8988T (cell line): ENCODE measurements around the gene STOM.

Experiments used
- DNase-seq: peaks from one replicate; pipeline ENCODE4 v3.0.0; 2011

The STOM gene

DNA sequence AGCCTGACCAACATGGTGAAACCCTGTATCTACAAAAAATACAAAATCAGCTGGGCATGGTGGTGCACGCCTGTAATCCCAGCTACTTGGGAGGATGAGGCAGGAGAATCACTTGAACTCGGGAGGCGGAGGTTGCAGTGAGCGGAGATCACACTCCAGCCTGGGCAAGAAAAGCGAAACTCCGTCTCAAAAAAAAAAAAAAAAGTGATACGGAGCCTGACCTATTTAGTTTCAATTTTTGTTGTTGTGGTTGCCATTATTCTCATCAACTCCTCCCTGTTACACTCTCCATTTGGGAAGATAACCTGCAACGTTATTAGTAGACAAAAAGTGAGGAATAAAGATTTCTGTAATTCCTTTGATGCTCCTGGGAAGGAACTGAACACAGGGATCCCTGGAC is 1.3 kb downstream of the STOM start:
- no peak for DNase-seq

DNA sequence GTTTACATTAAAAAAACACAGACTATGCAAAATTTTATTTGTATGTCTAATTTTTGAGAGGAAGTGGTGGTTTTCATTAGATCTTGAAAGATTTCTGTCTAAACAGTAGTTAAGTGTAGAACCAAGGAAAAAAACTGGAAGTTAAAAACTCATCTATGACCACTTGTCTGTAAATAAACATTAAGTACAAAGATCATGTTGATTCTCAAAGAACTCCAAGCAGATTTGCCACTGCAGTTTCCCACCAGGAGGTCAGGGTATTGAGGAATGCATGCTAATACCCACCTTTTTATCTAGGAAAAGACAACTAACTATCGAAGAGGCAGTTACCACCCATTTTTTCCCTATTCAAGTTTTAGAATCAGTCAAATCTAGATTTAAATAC is 1.9 kb downstream of the STOM start:
- no peak for DNase-seq

DNA sequence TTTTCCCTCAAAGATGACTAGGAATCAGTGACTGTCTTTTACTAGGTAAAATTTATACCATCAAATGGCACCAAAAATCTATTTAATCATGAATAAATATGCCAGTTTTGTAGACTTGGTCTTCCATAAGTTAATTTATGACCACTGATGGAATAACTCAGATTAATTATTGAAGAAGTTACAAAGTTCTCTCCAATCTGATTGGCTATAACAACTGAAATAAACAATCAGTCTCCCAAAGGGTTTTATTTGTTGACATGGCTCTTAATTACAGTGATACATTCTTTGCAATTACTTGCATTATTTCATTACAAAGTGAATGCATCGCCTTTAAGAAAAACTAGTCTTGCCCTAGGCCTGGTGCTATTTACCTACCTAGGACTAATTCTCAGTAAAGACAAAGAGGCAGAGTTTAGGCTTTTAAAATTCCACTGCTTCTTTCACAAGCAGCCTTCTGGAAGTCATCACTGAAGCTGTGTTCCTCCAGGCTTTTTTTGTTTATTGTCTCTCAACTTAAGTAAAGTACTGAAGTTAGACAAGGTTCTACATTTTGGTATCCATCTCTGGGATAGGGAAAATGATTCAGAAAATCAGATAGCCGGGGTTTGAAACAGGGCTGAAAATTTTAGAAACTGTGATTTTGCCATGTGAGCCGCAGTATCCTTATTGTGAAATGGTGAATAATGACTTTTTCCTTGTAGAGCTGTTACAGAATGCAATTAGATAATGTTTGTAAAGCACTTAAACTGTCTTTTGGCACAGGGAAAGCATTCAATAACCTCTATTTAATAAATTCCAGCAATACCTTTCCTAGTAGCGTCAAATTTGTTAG is 2.5 kb downstream of the STOM start:
- DNase-seq, result no peak

DNA sequence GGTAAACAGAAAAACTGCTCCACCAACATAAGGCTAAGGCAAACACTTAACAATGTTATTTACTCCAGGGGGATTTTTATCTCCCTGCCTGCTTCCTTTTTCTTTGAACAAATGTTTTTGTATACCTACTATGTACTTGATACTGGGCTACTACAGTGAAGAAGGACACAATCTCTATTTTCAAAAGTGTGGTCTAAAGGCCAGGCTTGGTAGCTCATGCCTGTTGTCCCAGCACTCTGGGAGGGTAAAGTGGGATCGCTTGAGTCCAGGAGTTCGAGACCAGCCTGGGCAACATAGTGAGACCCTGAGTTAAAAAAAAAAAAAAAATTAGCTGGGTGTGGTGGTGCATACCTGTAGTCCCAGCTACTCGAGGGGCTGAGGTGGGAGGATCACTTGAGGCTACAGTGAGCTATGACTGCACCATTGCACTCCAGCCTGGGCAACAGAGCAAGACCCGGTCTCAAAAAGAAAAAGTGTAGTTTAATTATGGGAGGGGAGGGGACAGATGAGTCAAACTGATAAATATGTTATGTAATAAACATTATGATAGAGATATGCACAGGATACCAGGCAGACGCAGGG is 3.3 kb downstream of the STOM start:
- DNase-seq, result no peak

DNA sequence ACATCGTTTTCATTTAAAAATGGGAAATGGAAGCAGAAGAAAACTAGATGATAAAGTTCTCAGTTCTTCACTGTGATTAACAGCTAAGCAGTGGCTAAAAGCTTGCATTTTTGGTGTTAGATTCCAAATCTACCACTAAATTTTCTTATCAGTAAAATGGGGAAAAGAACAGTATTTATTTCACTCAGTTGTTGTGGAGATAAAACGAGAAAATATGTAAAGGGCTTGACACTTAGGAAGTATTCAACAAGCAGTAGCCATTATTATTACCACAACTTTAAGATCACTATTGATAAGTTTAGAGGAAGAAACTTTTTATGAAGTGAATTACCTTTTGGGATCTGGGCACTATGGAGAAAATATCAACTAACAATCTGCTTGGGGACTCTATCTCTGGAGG is 4.5 kb downstream of the STOM start:
- DNase-seq, result no peak

DNA sequence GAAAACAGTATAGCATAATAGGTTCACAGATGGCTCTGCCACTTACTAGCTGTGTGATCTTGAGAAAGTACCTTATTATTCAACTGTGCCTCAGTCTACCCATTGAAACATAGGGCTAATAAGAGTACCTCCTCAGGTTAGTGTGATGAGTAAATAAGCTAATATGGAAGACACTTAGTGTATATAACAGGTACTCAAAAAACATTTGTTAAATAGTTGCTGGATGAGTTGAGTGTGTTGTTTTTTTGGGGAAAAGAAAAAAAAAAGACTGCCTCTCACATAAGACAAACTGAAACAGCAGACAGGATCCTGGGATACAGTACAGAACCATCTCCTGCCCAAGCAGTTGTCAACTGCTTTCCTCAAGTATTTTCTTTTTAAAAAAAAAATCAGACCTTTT is 5.2 kb downstream of the STOM start:
- DNase-seq, result no peak

DNA sequence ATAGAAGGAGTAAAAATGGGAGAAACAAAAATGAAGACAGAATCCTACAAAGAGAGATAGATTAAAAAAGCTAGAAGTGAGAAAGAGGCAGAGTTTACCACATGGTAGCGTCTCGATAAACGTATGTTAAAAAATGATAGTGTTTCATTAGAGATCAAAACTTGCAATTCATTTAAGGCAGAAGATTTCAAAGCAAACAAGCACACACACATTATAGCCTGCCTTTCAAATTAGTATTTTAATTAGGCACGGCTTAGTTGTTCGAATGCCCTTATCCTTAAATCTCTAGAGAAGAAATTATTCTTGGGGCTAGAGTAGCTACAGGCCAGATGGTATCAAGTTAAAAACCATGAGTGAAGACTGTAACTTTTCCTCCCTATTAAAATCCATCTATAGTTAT is 6.0 kb downstream of the STOM start:
- no peak for DNase-seq

DNA sequence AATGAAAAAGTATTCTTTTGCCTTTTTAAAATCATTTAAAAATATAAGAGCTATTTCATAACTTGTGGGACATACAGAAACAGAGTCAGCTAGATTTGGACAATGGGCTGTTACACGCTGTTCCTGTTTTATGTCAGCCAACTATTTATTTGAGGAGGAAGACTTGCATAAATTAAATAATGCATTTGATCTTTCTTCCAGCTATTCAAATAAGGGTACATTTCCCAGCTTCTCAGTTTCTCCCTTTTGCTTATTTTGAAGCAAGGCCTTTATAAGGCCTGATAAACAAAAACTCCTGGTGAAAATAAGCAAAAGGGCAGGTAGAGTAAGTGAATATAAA is 6.5 kb downstream of the STOM start:
- no peak for DNase-seq

DNA sequence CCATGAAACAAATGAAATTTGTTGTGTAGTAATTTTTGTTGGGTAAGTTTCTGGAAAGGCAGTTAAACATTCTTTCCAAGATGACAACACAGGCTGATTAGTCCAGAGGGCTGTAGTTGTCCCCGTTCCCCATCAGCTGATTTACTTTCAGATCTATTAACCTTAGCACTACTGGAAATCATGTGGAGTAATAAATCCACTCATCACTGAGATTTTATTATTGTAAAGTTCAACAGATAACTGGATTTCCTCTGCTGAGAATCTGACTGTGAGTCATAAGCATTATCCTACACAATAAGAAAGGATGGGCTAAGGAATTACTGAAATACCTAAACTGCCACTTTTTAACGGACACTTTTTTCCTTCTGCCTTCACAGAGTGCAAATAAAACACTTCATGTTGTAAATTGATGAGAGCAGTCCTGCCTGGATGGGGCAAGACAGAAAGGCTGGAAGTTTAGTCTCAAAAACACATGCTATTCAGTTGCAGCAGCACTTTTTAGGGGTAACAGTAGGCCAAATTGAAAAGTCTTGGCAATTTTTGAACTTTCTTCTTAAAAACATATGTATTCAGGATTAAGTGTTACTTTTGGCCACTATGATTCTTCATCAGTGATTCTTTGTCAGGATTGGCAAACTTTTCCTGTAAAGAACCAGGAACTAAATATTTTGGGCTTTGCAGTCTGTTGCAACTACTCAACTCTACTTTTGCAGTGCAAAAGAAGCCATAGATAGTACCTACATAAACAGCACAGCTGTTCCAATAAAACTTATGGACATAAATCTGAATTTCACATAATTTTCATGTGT is 7.0 kb downstream of the STOM start:
- no peak for DNase-seq

DNA sequence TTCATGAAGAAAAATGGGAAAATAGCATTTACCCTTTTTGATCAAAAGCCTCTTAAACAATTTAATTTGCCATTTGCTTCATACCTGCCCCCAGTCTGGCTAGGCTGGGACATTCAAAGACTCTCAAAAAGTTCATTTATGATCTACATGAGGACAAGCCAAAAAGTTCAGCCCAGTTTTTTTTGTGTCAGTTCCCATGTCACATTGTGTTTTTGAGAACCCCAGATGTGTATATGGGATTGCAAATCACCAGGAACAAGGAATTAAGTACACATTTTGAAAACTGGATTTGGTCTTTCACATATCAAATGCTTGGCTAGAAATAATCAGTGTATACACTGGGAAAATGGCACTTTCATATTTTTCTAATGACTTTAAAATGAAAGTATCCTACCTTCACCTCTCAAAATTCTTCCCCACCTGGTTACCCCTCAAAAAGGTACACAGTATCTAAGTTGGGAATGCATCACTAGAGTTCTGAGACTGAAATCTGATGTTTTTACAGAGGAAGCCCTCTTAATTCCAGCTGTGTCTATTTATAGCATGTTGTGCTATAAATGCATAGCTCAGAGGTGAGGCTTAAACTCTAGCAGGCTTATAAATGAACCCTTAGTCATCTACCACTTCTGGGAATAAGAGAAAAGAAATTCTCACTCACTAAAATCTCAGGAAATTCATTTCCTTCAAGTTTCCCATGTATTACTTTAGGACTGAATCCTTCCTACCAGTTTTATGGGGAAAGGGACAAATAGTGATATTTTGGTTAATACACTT is 9.3 kb downstream of the STOM start:
- DNase-seq, result no peak

DNA sequence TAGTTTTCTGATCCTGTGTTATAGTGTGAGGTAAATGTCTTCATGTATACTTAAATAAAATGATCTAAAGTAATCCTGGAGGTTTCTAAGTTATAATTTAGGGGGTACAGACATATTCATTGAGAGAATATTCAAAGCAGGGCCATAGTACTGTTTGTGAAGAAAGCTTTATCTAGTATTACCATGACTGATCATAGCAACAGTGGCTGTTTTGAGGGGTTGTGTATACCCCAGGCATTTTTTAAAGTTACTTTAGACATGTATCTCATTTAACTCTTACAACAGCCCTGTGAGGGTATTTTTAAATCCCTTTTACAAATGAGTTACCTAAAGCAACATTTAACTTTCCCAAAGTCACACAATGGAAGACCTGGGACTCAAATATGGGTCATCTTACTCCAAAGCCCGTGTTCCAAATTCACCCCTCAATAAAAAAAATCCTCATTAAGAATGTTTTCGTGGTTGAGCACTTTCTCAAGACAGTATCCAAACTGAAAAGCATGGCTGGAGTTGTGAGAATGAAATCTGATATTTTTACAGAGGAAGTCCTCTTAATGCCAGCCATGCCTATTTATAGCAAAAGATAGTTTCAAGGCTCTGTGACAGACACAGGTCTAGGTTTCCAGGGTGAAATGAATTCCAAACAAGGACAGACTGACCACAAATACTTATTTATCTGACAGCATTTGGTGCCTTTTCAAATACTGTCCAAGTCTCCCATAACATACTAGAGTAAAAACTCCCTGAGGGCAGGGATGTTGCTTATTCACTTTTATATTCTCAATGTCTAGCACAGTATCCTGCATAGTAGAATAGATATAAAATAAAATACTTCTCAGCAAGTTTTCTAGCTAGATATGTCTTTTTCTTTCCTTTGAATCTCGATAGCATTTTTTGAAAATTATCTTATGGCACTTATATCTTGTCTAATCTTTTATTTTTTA is 10.4 kb downstream of the STOM start:
- DNase-seq, result no peak

DNA sequence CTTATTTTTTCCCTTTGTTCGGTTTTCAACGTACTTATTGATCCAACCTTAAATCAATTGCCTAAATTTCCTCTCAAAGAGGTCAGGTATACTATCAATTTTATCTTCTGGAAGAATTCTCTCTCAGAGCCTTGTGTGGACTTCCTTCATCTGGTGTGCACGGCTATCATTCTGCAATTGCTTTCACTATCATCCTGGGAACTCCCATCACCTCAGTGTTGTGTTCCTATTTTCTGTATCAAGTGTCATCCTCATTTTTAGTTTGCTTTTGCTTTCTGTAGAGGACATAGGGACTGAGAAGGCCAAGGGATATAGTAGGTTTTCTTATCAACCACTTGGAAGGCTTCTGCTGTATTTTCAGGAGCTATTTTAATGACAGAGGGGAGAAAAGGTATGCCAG is 11.3 kb downstream of the STOM start:
- no peak for DNase-seq

DNA sequence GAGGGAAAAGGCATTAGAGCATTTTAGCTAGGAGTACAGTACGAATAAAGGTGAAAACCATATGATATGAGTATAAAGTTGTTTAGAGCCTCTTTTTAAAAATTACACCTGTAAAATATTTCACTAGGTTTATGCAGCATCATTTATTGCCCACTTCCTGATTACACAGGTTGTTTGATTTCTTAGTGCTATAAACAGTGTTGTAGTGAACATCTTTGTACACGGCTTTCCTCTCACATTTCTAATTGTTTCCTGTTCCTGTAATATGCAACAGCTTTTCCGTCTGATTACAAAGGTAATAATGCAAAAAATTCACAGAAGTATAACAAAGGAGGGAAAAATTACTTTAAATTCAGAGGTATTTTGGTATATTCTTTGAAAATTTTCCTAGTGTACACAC is 13.0 kb downstream of the STOM start:
- DNase-seq, result no peak

DNA sequence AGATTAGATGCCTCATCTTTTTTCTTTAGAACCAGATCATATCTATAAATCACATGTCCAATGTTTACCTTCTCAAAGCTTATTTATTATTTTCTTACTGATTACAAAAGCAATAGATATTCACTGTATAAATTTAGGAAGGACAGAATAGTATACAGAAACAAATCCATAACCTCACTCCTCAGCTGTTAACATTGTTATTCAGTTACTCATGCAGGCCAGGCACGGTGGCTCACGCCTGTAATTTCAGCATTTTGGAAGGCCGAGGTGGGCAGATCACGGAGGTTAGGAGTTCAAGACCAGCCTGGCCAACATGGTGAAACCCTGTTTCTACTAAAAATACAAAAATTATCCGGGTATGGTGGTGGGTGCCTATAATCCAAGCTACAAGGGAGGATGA is 15.3 kb downstream of the STOM start:
- DNase-seq, result no peak

DNA sequence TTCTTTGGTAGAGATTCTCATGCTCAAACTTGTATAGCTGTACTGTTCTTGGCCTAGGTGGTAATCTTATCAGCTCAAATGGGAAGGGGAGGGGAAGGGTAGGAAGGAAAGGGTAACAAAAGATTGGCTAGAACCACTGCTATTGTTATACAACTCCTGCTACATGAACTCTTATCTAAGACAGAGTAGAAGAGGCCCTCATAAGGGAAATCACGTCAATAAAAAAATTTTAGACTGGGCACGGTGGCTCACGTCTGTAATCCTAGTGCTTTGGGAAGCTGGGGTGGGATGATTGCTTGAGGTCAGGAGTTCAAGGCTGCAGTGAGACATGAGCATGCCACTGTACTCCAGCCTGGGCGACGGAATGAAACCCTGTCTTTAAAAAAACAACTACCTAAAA is 15.9 kb downstream of the STOM start:
- DNase-seq, result no peak

DNA sequence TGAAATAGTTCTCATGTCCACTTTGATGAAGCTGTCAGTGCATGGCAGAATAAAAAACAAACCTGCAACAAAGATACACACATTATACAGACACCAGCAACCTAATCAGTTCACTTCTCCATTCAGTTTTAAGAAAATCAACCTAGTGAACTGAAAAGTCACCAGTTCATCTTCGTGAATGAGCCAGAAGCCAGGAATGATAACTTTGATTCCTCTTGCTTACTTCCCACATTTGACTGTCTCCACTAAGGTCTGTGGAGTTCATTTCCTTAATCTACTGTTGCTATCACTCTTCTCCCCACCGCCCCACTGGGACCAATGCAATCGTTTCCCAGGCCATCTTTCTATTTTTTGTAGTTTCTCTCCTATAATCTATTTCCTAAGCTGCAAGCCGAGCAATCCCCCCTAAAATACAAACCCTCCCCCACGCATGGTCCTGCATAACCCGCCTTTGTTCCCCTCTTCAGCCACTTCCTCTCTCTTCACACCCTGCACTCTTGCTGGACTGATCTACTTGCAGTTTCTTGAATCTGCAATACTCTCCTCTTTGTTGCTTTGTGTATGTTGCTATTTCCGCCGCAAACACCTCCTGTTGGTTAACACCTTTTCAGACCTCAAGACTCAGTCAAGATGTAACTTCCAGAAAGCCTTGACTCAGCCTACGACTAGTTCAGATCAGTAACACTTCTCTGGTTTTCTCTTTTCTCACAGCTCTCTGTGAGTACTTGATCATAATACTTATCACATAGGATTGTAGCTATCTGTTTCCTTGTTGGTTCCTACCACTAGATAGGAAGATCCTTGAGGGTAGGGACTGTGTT is 16.6 kb downstream of the STOM start:
- no peak for DNase-seq

DNA sequence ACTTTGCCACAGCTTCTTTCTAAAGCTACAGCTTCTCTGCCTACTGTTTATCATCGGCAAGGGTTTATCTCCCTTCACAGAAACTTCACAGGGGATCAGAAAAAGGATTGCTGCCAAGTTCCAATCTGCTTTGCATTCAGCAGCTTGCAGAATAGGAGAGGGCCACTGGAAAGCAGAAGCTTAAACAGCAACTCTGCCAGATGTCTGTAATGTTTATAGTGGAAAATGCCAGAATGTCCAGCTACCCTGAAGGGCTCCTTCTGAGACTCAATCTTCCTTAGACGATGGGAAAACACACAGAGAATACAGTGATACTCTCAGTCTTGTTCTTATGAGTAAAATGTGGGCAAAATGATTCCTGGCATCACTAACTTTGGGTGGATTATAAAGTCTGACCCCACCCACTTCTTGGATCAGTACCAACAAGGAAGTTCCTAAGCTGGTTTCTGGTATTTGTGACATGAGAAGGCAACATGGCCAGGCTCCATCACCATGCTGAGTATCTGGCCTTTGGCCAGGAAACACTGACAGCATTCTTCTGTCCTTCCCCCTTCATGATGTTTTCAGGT is 19.0 kb downstream of the STOM start:
- no peak for DNase-seq

DNA sequence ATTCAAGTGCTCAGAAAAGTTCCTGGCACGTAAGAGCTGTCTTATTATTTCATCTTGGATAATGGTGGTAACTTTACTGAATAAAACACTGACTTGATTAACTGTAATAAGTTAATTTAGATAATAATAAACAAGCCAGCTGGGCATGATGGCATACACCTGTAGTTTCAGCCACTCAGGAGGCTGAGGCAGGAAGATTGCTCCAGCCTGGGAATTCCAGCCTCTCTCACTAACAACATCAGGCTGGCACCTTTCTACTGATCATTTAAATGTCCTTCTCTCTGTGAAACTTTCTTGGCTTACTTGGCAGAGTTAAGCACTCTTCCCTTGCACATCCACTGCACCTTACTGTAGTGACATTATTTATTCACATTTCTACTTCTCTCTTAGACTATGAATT is 20.0 kb downstream of the STOM start:
- no peak for DNase-seq

DNA sequence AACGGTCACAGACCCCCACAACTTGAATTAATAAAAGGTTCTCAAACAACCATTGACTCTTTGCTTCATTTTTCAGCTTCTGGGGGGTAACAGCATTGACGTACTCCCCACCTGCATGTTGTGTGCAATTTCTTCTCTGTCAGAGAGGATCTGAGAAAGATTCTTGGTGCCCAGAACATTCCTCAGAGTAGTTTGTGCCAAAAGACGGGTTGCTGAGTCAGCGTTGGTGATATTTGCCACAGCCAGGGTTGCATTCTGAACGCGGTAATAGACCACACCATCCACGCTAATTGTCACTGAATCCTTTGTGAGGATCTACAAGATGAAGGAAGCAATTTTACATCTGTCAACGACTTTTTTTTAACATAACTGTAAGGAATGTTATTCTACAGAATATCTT is 21.0 kb downstream of the STOM start:
- no peak for DNase-seq

DNA sequence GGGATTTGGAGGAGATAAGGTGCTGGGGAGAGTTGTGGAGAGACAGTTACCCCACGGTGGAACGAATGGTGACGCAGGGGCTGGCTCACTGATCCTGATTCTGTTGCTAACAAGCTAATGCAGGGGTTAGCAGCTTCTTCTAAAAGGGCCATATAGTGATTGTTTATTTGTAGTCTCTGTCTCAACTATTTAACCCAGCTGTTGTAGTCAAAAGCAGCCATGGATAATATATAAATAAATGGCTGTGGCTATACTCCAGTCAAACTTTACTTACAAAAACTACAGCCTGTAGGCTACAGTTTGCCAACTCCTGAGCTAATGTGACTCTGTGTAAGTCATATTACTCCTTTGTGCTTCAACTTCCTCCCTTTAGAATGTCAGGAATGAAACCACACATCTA is 21.8 kb downstream of the STOM start:
- no peak for DNase-seq

DNA sequence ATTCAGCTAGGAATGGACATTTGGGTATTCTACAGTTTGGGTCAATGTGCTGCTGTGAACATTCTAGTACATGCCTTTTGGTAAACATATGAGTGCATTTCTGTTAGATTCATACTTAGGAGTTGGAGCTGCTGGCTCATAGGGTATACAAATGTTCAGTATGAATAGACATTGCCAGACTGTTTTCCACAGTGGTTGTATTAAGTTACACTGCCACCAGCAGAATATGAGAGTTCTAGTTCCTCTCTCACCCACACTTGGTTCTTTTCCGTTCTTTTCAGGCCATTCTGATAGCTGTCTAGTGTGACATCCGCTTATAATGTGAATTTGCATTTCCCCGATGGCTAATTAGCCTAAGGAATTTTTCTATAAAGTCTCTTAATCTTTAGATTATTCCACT is 25.0 kb downstream of the STOM start:
- no peak for DNase-seq
